Right renal pelvis (tissue), 4 donors: ENCODE measurements around the gene AARS2. TPM values are rescaled to one million over a fixed set of nuclear protein-coding genes. Genes with fewer than 3 reads are reported as not detected.

Experiments
- DNase-seq, 4 donors: peaks; one replicate each; pipeline ENCODE4 v3.0.0-alpha.2; 2013; ENCODE audit warnings: low read depth in 4 of 4, low spot score in 3 of 4, missing footprints in 1 of 4
- polyA plus RNA-seq, 4 donors: library from polyadenylated mRNA; unstranded; fragments of 120-200 nt; gene quantifications; one replicate each; pipeline ENCODE4 v1.2.1, GENCODE V29; 2013; ENCODE audit not compliant: insufficient read length in 4 of 4

Gene AARS2
- polyA plus RNA-seq, 4 donors, result 12.7 to 17.3 (median 14.4) TPM

- DNase-seq, result no peak
These were observed 48.8 kb downstream of the AARS2 start for GRCh38 chr6:44264154-44265006.

- no peak for DNase-seq
These were observed 49.6 kb downstream of the AARS2 start for GRCh38 chr6:44263354-44264100.

GRCh38 chr6:44262467-44263353 is 50.4 kb downstream of the AARS2 start:
- no peak for DNase-seq

GRCh38 chr6:44261581-44261980 is 51.6 kb downstream of the AARS2 start:
- DNase-seq, result no peak

- no peak for DNase-seq
These were observed 52.5 kb downstream of the AARS2 start for GRCh38 chr6:44260451-44261297.

GRCh38 chr6:44260011-44260410 is 53.1 kb downstream of the AARS2 start:
- DNase-seq, result no peak

GRCh38 chr6:44258921-44259320 is 54.2 kb downstream of the AARS2 start:
- DNase-seq, result no peak

- no peak for DNase-seq
These were observed 54.8 kb downstream of the AARS2 start for GRCh38 chr6:44258325-44258863.

GRCh38 chr6:44257753-44258324 is 55.3 kb downstream of the AARS2 start:
- DNase-seq, result no peak

- no peak for DNase-seq
These were observed 56.0 kb downstream of the AARS2 start, which contains the start of gene SLC35B2 for GRCh38 chr6:44257025-44257752. Gene SLC35B2 (minus strand): TSS chr6:44257528. CDS start chr6:44257410, 118 bp downstream.

GRCh38 chr6:44256775-44257024 is 56.4 kb downstream of the AARS2 start:
- DNase-seq, result no peak

- no peak for DNase-seq
These were observed 57.0 kb downstream of the AARS2 start for GRCh38 chr6:44255871-44256774.

GRCh38 chr6:44255105-44255808 is 57.9 kb downstream of the AARS2 start:
- no peak for DNase-seq

- DNase-seq, result no peak
These were observed 58.7 kb downstream of the AARS2 start for GRCh38 chr6:44254191-44255104.

GRCh38 chr6:44253307-44254101 is 59.6 kb downstream of the AARS2 start:
- no peak for DNase-seq
